GM19025 (cell line): Measurements from ENCODE around the gene CBFA2T3.
"Not testable (repeated sequence)": the region's sequence is repeated elsewhere in the genome, so short reads cannot be mapped to it uniquely, and the experiment has no call there.

ENCODE experiments used
- ATAC-seq: cut with Tn5 transposase; IDR thresholded peaks from one replicate; pipeline ENCODE4 v1.9.1; 2021; ENCODE audit warnings: mild to moderate bottlenecking, low read depth, moderate library complexity; ENCODE audit not compliant: unreplicated experiment

The CBFA2T3 gene

GRCh38 chr16:88977018-88977811 lies at the start of gene CBFA2T3:
Gene CBFA2T3, minus strand, starts transcription at chr16:88977207. Its CDS starts 400 bp downstream, at chr16:88976807.
- ATAC-seq: no peak

GRCh38 chr16:89026121-89026612 lies 49.2 kb upstream of the CBFA2T3 start:
- ATAC-seq: peak; percentile 46

GRCh38 chr16:89025636-89026035 lies 48.6 kb upstream of the CBFA2T3 start:
- ATAC-seq: no peak

GRCh38 chr16:89024546-89025060 lies 47.6 kb upstream of the CBFA2T3 start:
- ATAC-seq: no peak

GRCh38 chr16:89023621-89024511 lies 46.9 kb upstream of the CBFA2T3 start:
- no peak for ATAC-seq

- no peak for ATAC-seq
Observed at GRCh38 chr16:89023151-89023551, 46.1 kb upstream of the CBFA2T3 start.

- ATAC-seq: no peak
Observed at GRCh38 chr16:89022051-89022836, 45.2 kb upstream of the CBFA2T3 start.

- no peak for ATAC-seq
Observed at GRCh38 chr16:89020925-89021595, 44.1 kb upstream of the CBFA2T3 start.

GRCh38 chr16:89020068-89020924 lies 43.3 kb upstream of the CBFA2T3 start:
- ATAC-seq: no peak

- ATAC-seq: no peak
Observed at GRCh38 chr16:89019511-89019910, 42.5 kb upstream of the CBFA2T3 start.

GRCh38 chr16:89018282-89019158 lies 41.5 kb upstream of the CBFA2T3 start:
- no peak for ATAC-seq

- no peak for ATAC-seq
Observed at GRCh38 chr16:89017543-89018281, 40.7 kb upstream of the CBFA2T3 start.

GRCh38 chr16:89016561-89016960 lies 39.6 kb upstream of the CBFA2T3 start:
- ATAC-seq: not testable (repeated sequence)

- ATAC-seq: no peak
Observed at GRCh38 chr16:89015271-89015859, 38.4 kb upstream of the CBFA2T3 start.

GRCh38 chr16:89014403-89015230 lies 37.6 kb upstream of the CBFA2T3 start:
- no peak for ATAC-seq
